ENCODE results near the gene NOTUM. TPM values are rescaled to one million over a fixed set of nuclear protein-coding genes. Genes with fewer than 3 reads are reported as not detected.
A peak's percentile ranks its signal among the peaks of the same experiment; 100 is the strongest.

Gene NOTUM
- total and polyA plus RNA-seq, 2 of the 4 experiments (the other 2 are of a cell fraction): 0.05 TPM; not detected in 1

DNA sequence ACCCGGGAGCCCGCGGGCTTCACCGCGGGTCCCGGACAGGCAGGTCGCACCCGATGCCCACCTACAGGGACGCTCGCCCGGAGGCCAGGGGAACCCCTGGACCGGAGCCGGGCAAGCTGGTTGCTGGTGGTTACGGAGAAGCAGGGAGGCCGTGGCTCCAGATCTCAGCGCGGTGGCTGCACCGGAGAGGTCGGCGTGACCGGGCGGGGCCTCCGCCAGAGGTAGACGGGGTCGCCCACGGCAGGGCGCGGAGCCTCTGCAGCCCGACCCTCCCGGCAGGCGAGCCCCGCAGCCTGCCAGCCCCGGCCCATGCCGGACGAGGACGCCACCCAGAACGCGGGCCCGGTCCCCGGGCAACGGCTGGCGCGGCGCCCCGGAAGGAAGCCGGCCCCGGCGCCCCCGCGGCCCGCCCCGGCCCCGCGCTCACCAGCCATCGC is 50.1 kb downstream of the NOTUM start:
- H2BK20ac ChIP-seq (ENCODE audit: low read depth, low read length): no peak overlapping the region
- peaks cover 7 to 38% of the 10 kb centered on the region in 2 experiments; a peak in 3 of 4 replicates for H3K79me1 ChIP-seq (ENCODE audit: low read depth in 1 of 2, low read length in 2 of 2)
- peaks cover 8% of the 10 kb centered on the region; the same call in 1 of the 2 replicates for H3K9me1 ChIP-seq (ENCODE audit: insufficient read depth, low read length)
- intact Hi-C loops (cut with micrococcal nuclease): no loop called here
- H4K20me1 ChIP-seq (ENCODE audit: insufficient read depth, low read length): peaks cover 27% of the 10 kb centered on the region
- H4K5ac ChIP-seq (ENCODE audit: low read depth, low read length): no peak overlapping the region
- H4K8ac ChIP-seq (ENCODE audit: low read depth in 2 of 2, low read length in 2 of 2): no peak overlapping the region
- H3K4ac ChIP-seq (ENCODE audit: low read depth, low read length): peak overlapping the region; percentile 11; the same call in 1 of the 2 replicates
- peak overlapping the region; percentile 4; the same call in 1 of the 2 replicates for H3K27ac ChIP-seq (ENCODE audit: insufficient read depth, low read length)
- ChIA-PET CTCF (no interaction called here), POLR2A (ENCODE audit: unreplicated experiment) (no interaction called here)
- no peaks in the 10 kb centered on the region for H3K9me3 ChIP-seq (ENCODE audit: control insufficient read depth, insufficient read depth, low read length)
- H3K4me3 ChIP-seq (ENCODE audit: insufficient read depth, low read depth, low read length): peak overlapping the region; percentile 90
- H3K4me1 ChIP-seq (ENCODE audit: control insufficient read depth, insufficient read depth, low read length): peaks cover 5% of the 10 kb centered on the region
- H2AFZ ChIP-seq (replicated peaks; ENCODE audit: low read length, poor library complexity): peak overlapping the region; percentile 89
- no peaks in the 10 kb centered on the region for H3K27me3 ChIP-seq (ENCODE audit: control insufficient read depth, insufficient read depth, low read length)
- ATAC-seq (ENCODE audit: low read depth): peak; percentile 45
- no peak overlapping the region for H2BK15ac ChIP-seq (ENCODE audit: low read depth, low read length)
- 0 out of 2 replicates have a peak overlapping the region, but pooled peaks have one; percentile 33 for H3K14ac ChIP-seq (replicated peaks; ENCODE audit: low read depth, low read length)
- peak overlapping the region; percentile 55 for H3K9ac ChIP-seq (ENCODE audit: low read depth, low read length)
- WGBS, 2 experiments (ENCODE audit: extremely low coverage in 2 of 2, insufficient read length in 1 of 2): 1% methylated on average over 22 of the region's 55 CpGs; no CpG with 5 or more reads in 1 of the 2 experiments
- H2AK5ac ChIP-seq (ENCODE audit: low read depth, low read length): no peak overlapping the region
- in situ Hi-C loops (cut with MboI; ENCODE audit: low sequenced_read_pairs): no loop called here
- peaks cover 49% of the 10 kb centered on the region for H3K36me3 ChIP-seq (ENCODE audit: control insufficient read depth, insufficient read depth, low read length)
- dilution Hi-C loops (cut with HindIII; ENCODE audit: low sequenced_read_pairs, unreplicated experiment): no loop called here
- H3K23ac ChIP-seq (ENCODE audit: low read depth, low read length): peak overlapping the region; percentile 58; the same call in 1 of the 2 replicates
- H2BK5ac ChIP-seq (ENCODE audit: low read depth, low read length, poor library complexity, severe bottlenecking): no peak overlapping the region
- no peak for DNase-seq
- no peak overlapping the region for H4K91ac ChIP-seq (ENCODE audit: insufficient read depth, low read depth, low read length)
- 0 out of 2 replicates have a peak, but pooled peaks have one; percentile 37 for TF ChIP-seq MXI1 (IDR thresholded peaks at IDR 0.05; ENCODE audit: borderline replicate concordance, low read depth, low read length)
- no peak for TF ChIP-seq BHLHE40 (IDR thresholded peaks at IDR 0.05; ENCODE audit: low read depth, low read length)
- BruUV-seq (replicated peaks): no TSS peak
- H3K18ac ChIP-seq (ENCODE audit: low read depth, low read length): no peak overlapping the region
- peak overlapping the region; percentile 93 for H2AK9ac ChIP-seq (replicated peaks; ENCODE audit: low read depth, low read length, poor library complexity)
- H2BK120ac ChIP-seq (ENCODE audit: low read depth, low read length): no peak overlapping the region
- peak overlapping the region; percentile 65 for H3K4me2 ChIP-seq (ENCODE audit: low read depth, low read length)
- H3K56ac ChIP-seq (ENCODE audit: extremely low read depth, insufficient read depth, low read length): no peak overlapping the region; the same call in 1 of the 2 replicates
